Brain microvascular endothelial cell (primary cell): ENCODE measurements around the gene ZNRF3.
A peak's percentile ranks its signal among the peaks of the same experiment; 100 is the strongest.
"Not testable (repeated sequence)": the region's sequence is repeated elsewhere in the genome, so short reads cannot be mapped to it uniquely, and the experiment has no call there.

Source experiments
- DNase-seq: peaks from one replicate; pipeline ENCODE4 v3.0.0-alpha.2; 2020
- H3K27ac ChIP-seq: fragments of 250-450 bp; sonication (Bioruptor Pico); 2 replicates; pipeline ENCODE4 v1.5.1; 2020; ENCODE audit warnings: mild to moderate bottlenecking, moderate library complexity
- H3K27me3 ChIP-seq: fragments of 250-450 bp; sonication (Bioruptor Pico); replicated peaks from 2 replicates; pipeline ENCODE4 v1.5.1; 2020; ENCODE audit warnings: mild to moderate bottlenecking
- H3K36me3 ChIP-seq: fragments of 250-450 bp; sonication (Bioruptor Pico); replicated peaks from 2 replicates; pipeline ENCODE4 v1.5.1; 2020; ENCODE audit warnings: mild to moderate bottlenecking
- H3K4me3 ChIP-seq: 2 replicates; pipeline ENCODE4 v1.5.1; 2011; ENCODE audit warnings: low read depth, mild to moderate bottlenecking, control low read depth, low read length, moderate library complexity
- CTCF ChIP-seq: IDR thresholded peaks from 2 replicates; pipeline ENCODE4 v1.5.1; 2011; ENCODE audit warnings: low read depth, mild to moderate bottlenecking, moderate library complexity, low read length, control low read depth, inconsistent platforms; ENCODE audit errors: missing control alignments
- in situ Hi-C: cut with HindIII; loops from 2 replicates; pipeline ENCODE4 v1.10.0; 2017; ENCODE audit warnings: low sequenced_read_pairs, low pct_ligation_motif_present

ZNRF3 gene

GRCh38 chr22:28882878-28883656 lies at the start of gene ZNRF3:
TSS of gene ZNRF3 (plus strand) at chr22:28883572. CDS start at chr22:28883767, 195 bp downstream.
- TF ChIP-seq CTCF: no peak
- H3K27ac ChIP-seq: no peak within 1 kb of the TSS
- peak; percentile 80 for DNase-seq
- H3K27me3 ChIP-seq: no peaks in the 10 kb centered on the region
- in situ Hi-C loops: no loop called here
- H3K36me3 ChIP-seq: no peaks in the 10 kb centered on the region
- peak within 1 kb of the TSS; percentile 72 for H3K4me3 ChIP-seq

GRCh38 chr22:28835630-28836189 lies 47.7 kb upstream of the ZNRF3 start:
- in situ Hi-C loops: no loop called here
- Histone ChIP-seq H3K36me3 (no peaks in the 10 kb centered on the region), H3K4me3 (no peak overlapping the region), H3K27ac (no peak overlapping the region), H3K27me3 (no peaks in the 10 kb centered on the region)
- DNase-seq: no peak
- no peak for TF ChIP-seq CTCF

- H3K27me3 ChIP-seq: no peaks in the 10 kb centered on the region
- H3K27ac ChIP-seq: no peak overlapping the region
- no peak for DNase-seq
- H3K36me3 ChIP-seq: no peaks in the 10 kb centered on the region
- no peak overlapping the region for H3K4me3 ChIP-seq
- TF ChIP-seq CTCF: no peak
- in situ Hi-C loops: no loop called here
Observed at GRCh38 chr22:28837640-28838039, 45.7 kb upstream of the ZNRF3 start.

- Histone ChIP-seq H3K4me3 (no peak overlapping the region), H3K27ac (no peak overlapping the region), H3K36me3 (no peaks in the 10 kb centered on the region), H3K27me3 (no peaks in the 10 kb centered on the region)
- TF ChIP-seq CTCF: no peak
- DNase-seq: no peak
- in situ Hi-C loops: no loop called here
Observed at GRCh38 chr22:28838971-28839370, 44.4 kb upstream of the ZNRF3 start.

GRCh38 chr22:28841111-28841510 lies 42.3 kb upstream of the ZNRF3 start:
- Histone ChIP-seq H3K4me3 (no peak overlapping the region), H3K27ac (no peak overlapping the region), H3K27me3 (no peaks in the 10 kb centered on the region), H3K36me3 (no peaks in the 10 kb centered on the region)
- in situ Hi-C loops: no loop called here
- no peak for DNase-seq
- TF ChIP-seq CTCF: peak; percentile 13

- no peak for DNase-seq
- no peak for TF ChIP-seq CTCF
- Histone ChIP-seq H3K4me3 (no peak overlapping the region), H3K36me3 (no peaks in the 10 kb centered on the region), H3K27ac (no peak overlapping the region), H3K27me3 (no peaks in the 10 kb centered on the region)
- in situ Hi-C loops: no loop called here
Observed at GRCh38 chr22:28843633-28844032, 39.7 kb upstream of the ZNRF3 start.

GRCh38 chr22:28844277-28844676 lies 39.1 kb upstream of the ZNRF3 start:
- in situ Hi-C loops, H3K36me3 ChIP-seq, H3K27ac ChIP-seq, H3K27me3 ChIP-seq, H3K4me3 ChIP-seq, DNase-seq: not testable (repeated sequence)
